COLO829 (cell line): ENCODE results near the gene CD99L2.
"Not testable (repeated sequence)": the region's sequence is repeated elsewhere in the genome, so short reads cannot be mapped to it uniquely, and the experiment has no call there.

Experiments
- DNase-seq: peaks from one replicate; pipeline ENCODE4 v3.0.0; 2012; ENCODE audit warnings: low spot score

Gene CD99L2

DNA sequence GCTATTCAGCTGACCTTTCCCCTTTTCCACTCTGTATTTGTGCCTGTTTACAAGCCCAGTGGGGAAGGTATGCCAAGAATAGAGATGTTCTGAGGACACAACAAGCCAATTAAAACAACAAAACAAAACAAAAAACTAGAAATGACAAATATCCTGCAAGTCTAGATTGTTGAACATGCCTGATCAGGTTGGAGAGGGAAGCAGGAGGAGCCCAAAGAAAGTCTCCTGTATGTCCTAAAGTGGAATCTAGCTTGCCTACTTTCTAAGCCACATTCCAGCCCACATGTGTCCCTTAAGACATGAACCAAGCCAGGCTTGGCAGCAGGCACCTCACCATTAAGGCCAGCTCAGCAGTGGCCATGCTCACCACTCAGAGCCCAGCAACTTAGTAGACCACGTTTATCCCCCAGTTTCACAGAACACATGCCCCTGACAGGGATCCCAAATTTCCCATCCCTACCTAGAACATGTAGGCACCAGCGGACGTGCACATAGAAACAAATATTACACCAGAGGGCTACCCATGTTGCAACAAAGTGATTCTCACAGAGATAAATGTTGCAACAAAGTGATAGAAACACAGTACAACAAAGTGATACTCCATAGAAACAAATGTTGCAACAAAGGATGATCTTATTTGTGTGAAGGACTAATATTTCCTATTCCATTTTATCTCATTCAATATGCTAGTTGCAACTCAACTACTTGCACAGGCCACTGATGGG lies 48.3 kb downstream of the CD99L2 start:
- DNase-seq: no peak

DNA sequence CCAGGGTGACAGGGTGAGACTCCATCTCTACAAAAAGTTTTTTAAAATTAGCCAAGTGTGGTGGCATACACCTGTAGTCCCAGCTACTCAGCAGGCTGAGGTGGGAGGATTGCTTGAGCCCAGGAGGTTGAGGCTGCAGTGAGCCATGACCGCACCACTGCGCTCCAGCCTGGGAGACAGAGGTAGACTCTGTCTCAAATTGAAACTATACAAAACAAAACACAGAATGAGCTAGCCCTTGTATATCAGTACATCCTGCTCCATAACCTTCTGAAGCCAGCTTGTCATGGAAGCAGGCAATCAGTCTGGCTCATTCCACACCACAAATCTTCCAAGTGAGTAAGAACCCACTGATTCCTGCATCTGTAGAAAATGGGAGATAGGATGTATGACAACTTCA lies 49.0 kb downstream of the CD99L2 start:
- no peak for DNase-seq

DNA sequence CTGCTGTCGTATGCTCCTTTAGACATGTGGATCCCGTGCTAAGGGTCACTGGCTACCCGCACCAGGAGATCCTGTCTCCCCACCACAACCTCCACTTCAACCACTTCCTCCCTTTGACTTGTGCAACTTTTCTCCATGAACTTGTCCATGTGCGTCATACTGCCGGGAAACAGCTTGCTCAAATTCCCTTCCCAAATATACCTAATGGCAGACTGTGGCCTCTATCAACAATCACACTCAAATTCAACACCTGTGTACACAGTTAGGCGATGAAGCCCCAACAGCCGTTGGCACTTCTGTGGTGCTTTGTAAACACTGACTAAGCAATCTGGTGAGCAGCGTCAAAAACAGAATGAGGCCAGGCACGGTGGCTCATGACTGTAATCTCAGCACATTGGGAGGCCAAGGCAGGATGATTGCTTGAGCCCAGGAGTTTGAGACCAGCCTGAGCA lies 49.5 kb downstream of the CD99L2 start:
- no peak for DNase-seq

DNA sequence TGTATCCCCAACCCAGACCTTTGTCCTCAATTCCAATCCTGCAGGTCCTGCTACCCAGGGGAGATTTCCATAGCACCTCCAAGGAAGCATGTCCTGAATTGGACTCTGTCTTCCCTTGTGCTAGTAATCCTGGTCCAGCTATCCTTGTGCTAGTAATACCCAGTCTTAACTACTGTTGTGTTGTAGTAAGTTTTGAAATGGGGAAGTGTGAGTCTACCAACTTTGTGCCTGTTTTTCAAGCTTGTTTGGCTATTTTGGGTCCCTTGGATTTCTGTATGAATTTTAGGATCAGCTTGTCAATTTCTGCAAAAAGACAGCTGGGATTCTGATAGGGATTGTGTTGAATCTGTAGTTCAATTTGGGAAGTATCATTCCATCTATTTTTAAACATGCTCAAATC lies 51.4 kb downstream of the CD99L2 start:
- DNase-seq: no peak

- no peak for DNase-seq
Observed at GRCh38 chrX:150846130-150846529, 52.3 kb downstream of the CD99L2 start.

GRCh38 chrX:150845091-150845490 lies 53.4 kb downstream of the CD99L2 start:
- no peak for DNase-seq

DNA sequence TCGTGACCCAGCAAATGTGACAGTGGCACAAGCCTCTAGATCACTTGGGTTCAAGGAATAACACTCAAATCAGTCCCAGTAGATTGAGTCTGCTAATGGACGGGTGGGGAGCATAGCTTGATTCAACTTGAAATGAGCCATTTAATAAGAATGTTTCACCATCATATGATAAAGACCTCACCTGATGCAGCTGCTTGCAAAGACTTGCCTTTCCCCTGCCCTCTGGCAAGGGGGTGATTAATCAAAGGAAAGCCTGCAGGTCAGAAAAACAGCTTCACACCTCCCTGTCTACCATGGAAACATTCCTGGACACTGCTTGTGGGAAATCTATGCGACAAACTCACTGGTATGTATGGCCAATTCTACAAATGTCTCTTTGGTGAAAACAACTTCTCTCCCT lies 54.5 kb downstream of the CD99L2 start:
- DNase-seq: no peak

- DNase-seq: no peak
Observed at GRCh38 chrX:150842198-150842685, 56.2 kb downstream of the CD99L2 start.

DNA sequence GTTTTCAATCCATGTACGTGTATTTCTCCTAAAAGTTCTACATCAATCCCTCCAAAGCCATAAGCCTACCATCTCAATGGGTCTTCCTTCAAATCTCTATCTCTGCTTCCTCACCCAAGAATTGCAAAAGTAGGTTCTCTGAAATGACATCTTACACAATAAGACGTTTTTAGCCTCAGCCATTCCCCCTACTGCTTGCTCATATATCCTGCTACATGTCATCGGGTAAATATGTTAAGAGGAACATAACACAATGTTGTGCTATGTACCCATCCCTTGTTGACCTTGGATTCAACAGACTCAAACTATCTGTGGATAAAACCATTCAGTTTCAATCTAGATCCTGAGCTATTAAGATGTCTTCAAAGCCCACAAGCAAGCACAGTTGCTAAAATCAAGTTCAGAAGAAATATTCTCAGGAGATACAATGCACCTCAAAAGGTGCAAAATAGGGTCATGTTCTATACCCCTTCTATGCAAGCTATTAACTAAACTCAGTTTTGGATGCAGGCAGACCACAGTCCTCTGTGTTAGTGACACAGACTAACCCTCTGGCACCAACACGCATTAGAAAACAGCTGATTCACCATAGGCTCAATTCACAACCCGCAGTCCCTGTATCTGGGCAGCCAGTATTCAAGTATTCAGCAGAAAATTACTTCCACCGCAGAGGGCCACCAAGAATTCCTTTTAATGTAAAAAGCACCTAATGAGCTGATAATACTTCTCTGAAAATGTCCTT lies 56.8 kb downstream of the CD99L2 start:
- DNase-seq: no peak

GRCh38 chrX:150837845-150838244 lies 60.6 kb downstream of the CD99L2 start:
- DNase-seq: no peak

DNA sequence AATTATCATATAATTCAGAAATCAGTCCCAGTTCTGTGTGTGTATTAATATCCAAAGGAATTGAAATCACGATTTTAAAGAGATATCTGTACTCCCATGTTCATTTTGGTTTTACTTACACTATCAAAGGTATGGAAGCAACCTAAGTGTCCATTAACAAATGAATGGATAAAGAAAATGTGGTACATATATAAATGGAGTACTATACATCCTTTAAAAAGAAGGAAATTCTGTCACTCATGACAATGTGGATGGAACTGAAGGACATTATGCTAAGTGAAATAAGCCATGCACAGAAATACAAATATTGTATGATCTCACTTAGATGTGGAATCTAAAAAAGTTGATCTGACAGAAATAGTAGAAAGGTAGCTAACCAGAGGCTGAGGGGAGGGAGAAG lies 63.8 kb downstream of the CD99L2 start:
- no peak for DNase-seq

DNA sequence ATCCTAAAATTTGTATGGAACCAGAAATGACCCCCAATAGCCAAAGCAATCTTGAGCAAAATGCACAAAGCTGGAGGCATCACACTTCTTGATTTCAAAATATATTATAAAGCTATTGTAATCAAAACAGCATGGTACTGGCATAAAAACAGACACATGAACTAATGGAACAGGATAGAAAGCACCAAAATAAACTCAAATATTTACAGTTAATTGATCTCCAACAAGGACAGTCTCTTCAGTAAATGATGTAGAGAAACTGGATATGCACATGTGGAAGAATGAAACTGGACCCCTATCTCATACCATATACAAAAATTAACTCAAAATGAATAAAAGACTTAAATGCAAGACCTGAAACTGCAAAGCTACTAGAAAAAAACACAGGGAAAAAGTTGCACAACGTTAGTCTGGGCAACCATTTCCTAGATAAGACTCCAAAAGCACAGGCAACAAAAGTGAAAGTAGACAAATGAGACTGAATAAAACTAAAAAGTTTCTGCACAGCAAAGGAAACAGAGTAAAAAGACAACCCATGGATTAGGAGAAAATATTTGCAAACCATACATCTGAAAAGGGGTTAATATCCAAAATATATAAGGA lies 64.9 kb downstream of the CD99L2 start:
- DNase-seq: no peak

- DNase-seq: no peak
Observed at GRCh38 chrX:150831863-150832262, 66.6 kb downstream of the CD99L2 start.

DNA sequence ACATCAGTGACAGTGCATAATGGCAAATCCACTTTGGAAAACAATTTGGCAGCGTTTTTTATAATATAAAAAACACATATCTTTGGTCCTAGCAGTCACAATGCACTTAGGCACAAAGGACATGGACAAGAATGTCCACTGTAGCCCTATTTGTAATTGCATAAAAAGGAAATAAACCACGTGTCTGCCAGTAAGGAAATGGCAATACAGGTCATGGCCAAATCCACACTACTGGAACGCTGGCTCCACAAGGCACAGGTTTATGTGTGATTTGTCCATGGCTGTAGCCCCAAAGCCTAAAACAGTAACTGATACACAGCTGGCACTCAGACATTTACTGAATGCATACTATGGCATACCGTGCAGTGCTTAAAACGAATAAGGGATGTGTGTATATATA lies 69.7 kb downstream of the CD99L2 start:
- DNase-seq: no peak

- DNase-seq: not testable (repeated sequence)
Observed at GRCh38 chrX:150824352-150824751, 74.1 kb downstream of the CD99L2 start.

DNA sequence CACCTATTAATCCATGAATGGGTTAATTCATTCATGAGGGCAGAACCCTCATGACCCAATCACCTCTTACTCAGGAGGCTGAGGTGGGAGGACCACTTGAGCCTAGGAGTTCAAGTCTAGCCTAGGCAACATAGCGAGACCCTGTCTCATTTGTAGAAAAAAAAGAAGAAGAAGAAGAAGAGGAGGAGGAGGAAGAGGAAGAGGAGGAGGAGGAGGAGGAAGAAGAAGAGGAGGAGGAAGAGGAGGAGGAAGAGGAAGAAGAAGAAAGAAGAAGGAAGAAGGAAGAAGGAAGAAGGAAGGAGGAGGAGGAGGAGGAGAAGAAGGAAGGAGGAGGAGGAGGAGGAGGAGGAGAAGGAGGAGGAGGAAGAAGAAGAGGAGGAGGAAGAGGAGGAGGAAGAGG lies 74.6 kb downstream of the CD99L2 start:
- not testable (repeated sequence) for DNase-seq

- no peak for DNase-seq
Observed at GRCh38 chrX:150821971-150822370, 76.5 kb downstream of the CD99L2 start.

GRCh38 chrX:150813922-150814321 lies 84.5 kb downstream of the CD99L2 start:
- no peak for DNase-seq

- no peak for DNase-seq
Observed at GRCh38 chrX:150806827-150807226, 91.6 kb downstream of the CD99L2 start.

GRCh38 chrX:150805736-150806135 lies 92.7 kb downstream of the CD99L2 start:
- DNase-seq: peak; percentile 3

GRCh38 chrX:150792949-150793527 lies 105.4 kb downstream of the CD99L2 start:
- DNase-seq: no peak

GRCh38 chrX:150790021-150790420 lies 108.4 kb downstream of the CD99L2 start:
- no peak for DNase-seq

DNA sequence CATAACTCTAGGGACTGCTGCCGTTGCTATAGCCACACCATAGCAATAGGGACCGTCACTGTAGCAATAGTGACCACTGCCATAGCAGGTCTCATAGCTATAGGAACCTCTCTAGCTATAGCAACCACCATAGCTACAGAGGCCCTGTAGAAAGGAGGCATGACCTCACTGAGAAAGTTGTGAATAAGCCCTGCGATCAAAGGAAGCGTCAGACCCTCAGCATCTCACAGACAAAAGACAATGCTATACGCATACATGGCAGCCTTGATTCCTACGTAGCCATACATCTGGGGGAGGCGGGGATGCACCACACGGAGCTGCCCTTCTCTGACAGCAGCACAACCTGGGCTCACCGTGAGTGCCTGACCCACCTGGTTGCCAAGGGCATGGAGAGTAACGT lies 116.8 kb downstream of the CD99L2 start:
- DNase-seq: no peak
